NCI-H2029 (cell line): ENCODE data around the gene SHANK3.

Experiments
- DNase-seq: peaks from one replicate; lab custom pipeline; 2025; lab: John Stamatoyannopoulos, UW

Gene SHANK3

GRCh38 chr22:50713008-50713385 lies 40.4 kb downstream of the SHANK3 start:
- no peak for DNase-seq

- DNase-seq = no peak
These were observed 41.0 kb downstream of the SHANK3 start for GRCh38 chr22:50713571-50714056.

DNA sequence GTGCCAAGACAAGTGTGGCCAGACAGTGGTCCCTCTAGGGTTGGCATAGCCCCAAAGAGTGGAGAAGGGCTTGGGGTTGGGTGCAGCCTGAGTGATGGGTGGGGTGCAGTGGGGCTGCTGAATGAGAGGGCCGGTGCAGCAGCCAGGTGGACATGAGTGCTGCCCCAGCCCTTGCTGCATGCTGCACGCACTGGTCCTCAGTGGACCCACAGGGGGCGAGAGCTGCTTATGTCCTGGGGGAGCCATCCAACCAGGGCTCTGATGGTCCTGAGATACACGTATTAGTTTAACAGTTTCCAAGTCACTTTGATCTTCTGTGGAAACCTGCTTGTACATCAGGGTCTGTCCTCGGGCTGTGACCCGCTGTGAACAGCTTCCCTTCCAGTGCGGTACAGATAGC lies 41.5 kb downstream of the SHANK3 start:
- no peak for DNase-seq

DNA sequence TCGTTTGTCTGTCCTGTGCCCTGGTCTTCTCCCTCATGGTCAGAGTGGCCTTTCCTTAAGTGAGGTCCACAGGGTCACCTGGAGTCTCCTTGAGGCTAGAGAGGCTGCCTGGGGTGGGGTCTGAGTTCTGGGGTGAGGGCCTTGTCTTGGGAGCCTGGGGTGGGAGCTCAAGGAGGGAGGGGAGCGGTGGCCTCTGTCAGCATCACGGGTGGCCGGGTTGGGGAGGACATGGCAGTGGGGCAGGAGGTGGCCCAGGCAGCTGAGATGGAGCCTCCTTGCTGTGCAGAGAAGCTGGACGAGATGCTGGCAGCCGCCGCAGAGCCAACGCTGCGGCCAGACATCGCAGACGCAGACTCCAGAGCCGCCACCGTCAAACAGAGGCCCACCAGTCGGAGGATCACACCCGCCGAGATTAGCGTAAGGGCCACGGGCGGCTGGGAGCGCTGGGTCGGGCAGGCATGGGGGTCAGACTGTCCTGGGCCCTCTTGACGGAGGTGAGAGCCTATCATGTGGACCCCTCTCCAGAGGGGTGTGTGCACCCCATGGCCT lies 42.1 kb downstream of the SHANK3 start:
- no peak for DNase-seq

DNA sequence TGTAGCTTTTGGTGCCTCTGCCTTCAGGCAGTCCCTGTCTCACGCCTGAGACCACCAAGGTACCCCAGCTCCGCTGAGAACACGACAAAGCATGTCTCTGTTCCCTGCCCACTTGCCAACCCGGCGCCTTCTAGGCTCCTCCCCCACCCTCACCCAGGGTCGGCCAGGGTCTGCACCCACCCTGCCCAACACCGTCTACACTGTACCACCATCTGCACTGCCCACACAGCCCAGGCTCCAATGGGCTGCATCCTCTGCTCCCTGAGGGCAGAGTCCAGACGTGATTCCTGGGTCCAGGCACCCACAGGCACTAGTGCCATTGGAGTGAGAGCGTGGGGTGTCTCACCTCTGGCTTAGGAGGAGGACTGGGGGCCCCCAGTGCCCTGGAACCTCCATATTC lies 42.6 kb downstream of the SHANK3 start:
- DNase-seq = no peak

DNA sequence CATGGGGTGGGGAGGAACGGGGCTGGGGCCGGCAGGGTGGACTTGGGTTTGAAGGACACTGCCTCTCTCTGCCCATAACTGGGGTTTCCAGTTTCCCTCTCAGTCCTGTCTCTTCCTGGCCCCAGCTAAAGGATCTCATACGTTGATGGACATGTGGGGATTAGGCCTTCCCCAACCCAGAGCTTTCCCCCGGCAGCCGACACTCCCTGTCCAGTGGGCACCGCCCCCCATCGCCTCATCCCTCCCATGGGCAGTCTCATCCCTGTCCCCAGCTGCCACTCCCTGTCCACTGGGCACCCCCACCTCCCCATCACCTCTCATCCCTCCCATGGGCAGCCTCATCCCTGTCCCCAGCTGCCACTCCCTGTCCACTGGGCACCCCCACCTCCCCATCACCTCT lies 43.2 kb downstream of the SHANK3 start:
- no peak for DNase-seq

GRCh38 chr22:50716290-50717024 lies 43.8 kb downstream of the SHANK3 start:
- DNase-seq = no peak

- no peak for DNase-seq
These were observed 45.2 kb downstream of the SHANK3 start for GRCh38 chr22:50717709-50718351.

GRCh38 chr22:50718352-50718709 lies 45.7 kb downstream of the SHANK3 start:
- no peak for DNase-seq

DNA sequence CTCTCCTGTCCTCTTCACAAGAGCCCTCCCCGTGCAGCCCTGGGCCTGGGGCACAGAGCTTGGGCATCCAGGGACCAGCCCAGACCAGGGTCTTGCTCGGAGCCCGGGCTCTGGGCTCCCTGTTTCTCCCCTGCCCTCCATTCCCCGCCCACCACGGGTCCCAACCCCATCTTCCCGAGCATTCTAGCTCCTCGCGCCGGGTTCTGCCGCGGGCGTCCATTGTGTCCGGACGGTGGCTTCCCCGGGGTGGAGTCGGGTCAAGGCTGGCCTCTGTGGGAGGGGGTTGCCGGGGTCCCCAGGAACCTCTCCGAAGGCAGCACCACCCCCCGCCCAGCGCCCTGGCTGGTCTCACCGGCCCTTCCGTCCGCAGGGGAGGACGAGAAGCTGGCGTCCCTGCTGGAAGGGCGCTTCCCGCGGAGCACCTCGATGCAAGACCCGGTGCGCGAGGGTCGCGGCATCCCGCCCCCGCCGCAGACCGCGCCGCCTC lies 47.2 kb downstream of the SHANK3 start:
- no peak for DNase-seq

- no peak for DNase-seq
These were observed 48.0 kb downstream of the SHANK3 start for GRCh38 chr22:50720301-50721256.

GRCh38 chr22:50721257-50721844 lies 48.7 kb downstream of the SHANK3 start:
- DNase-seq = no peak

GRCh38 chr22:50722048-50722701 lies 49.6 kb downstream of the SHANK3 start:
- DNase-seq = no peak
